NCI-H146 treated with DMSO at 0.1 percent for 48 hours (cell line): ENCODE measurements around the gene RSAD2.

ENCODE experiments used
- DNase-seq: peaks from one replicate; lab custom pipeline; 2025; ENCODE audit not compliant: unreplicated experiment; lab: John Stamatoyannopoulos, UW

The RSAD2 gene

DNA sequence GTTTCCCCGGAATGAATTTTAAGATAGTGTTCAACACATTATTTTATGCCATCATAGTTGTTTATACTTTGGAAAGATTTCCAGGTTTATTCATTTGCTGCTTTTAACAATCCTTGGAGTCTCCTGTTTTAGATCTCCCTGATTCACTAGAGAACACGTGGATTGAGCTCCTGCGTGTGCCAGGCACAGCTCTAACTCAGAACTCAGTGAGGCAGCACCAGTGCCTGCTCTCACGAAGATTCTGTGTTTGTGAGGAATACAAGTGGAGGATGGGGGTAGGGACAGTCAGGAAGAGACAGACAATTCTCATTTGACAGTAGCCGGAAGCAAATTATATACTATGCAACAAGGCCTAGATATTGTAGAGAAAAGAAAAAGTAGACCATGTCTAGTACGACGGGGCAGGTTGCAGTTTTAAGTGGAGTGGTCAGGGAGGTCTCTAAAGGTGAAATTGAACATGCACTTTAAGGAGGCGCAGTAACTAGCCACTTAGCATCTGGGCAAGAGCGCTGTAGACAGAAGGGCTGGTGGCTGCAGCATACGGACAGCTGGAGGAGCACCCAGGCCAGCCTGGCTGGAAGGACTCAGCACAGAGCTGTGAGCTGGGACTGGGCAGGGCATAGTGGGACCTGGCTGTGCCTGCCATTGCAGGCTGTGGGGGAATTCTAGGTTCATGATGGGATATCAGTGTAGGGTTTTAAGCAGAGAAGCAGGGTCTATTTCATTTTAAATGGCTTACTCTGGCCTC lies 63.9 kb downstream of the RSAD2 start:
- DNase-seq = no peak

DNA sequence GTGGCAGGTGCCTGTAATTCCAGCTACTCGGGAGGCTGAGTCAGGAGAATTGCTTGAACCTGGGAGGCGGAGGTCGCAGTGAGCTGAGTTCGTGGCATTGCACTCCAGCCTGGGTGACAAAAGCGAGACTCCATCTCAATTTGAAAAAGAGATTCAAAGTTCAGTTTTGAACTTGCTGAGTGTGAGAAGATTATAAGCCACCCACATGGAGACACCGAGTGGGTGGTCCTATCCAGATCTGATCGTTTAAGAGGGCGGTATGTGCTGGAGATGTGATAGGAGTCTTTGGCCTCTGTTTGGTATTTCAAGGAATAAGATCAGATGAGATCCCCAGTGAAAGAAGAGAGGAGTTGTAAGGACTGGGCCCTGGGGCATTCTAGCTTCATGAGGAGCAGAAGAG lies 65.3 kb downstream of the RSAD2 start:
- DNase-seq = no peak

DNA sequence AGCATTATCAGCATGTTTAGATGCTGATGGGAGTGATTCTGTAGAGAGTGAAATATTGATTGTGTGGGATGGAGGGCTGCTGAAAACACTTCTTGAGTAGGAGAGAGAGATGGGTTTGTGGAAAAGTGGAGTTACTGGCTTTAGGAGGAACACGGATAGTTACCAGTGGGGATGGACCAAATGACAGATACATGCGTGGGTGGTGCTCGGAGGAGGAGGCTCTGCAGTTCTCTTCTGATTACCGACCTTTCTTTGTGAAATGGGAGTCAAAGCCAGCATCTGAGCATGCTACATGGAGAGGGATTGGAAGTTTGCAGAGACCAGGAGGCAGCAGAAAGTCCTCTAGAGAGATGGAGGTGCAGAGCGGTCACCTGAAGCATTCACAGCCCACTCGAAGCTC lies 65.9 kb downstream of the RSAD2 start:
- DNase-seq = no peak

DNA sequence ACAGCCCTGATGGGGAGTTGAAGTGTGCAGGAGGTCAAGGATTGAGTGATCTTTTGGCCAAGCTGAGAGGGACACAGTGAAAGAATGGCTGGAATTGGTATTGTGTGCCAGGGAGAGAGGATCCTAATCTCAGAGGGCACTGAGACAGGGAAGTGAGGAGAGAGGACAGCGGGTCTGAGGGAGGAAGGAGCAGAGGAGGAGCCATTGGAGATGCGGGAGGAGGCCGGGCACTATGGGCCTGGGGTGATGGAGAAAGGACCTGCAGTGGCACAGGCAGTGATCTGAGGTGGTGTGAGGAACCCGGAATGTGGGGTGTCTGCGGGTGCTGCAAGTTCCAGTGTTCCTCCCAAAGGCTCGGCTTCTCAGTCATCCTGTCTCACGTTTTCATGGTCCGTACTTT lies 66.4 kb downstream of the RSAD2 start:
- no peak for DNase-seq

DNA sequence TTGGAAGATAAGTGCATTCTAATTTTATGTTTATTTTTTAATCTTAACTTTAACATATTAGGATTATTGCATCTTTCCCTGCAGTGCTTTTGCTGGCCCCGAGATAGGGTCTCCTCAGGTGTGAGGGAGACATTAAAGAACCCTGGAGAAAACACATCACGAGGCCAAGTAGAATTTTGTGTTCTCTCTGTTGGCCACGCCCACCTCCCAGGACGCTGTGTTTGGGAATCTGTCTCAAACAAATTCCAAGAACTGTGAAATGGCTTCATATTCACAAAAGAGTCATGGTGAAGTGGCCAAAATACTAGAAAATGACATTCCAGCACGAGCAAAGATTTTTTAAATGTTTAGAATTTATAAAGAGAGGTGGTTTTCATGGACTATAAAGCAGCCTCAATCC lies 67.0 kb downstream of the RSAD2 start:
- DNase-seq = no peak

DNA sequence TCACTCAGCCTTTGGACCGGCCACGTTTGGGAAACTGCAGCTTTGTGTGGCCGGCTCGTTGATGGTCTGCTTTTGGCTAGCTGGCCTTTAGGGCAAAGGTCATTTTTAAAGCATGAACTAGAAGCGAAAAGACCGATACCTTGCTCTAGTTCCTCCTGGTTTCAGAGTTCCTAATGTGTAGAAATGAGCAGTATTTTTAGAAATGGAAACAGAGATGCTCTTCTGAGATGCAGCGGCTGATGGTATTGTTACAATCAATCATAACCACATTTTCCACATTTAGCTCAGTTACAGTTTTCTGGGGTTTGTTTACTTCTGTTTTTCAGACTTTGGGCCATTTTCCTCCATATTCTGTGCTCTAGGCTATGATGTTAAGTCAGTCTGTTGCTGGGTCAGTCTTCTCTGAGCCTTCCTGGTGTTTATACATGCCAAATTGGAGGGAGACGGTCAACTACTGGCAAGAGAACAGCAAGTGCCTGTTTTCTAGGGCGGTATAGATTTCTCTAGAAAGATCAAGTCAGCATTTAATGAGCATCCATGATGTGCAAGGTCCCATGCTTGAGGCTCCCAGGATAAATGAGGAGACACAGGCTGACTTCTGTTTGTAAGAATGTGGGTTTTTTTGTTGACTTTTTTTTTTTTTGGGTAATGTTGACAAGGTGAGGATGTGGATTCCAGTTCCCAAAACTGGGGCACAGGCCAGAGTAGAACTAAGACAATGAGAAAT lies 67.7 kb downstream of the RSAD2 start:
- DNase-seq = no peak

DNA sequence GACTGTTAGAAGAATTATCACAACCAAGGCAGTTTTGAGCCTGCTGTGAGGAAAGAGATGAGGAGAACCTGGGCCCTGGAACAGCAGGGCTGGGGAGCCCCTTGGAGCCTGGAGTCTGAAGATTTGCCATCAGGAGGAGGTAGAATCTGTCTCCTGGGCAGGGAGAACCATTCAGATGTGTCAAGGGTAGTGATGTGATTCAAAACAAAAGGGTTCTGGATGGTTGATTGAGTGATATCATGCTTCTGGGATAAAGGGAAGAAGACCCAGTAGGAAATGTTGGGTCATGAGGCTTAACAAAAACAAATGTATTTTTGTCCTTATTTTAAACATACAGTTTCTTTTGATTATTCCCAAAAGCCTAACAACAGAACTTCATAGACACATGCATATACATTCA lies 68.2 kb downstream of the RSAD2 start:
- DNase-seq = no peak

DNA sequence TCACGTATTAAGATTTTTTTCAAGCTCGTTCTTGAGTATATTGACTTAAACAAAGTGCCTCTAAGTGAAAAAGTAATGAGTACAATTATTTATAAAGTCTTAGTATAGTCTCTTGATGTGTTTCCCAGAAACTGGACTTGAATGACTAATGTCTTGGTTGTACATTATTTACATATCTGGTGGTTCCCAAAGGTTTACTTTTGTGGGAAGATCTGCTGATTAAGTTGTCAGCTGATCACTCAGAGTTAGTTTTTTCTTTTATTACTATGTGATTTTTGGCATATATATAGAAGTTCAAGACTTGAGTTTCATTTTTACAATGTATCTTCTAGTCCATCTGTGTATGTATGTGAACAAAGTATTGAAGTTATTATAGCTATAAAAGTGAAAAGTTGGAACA lies 69.1 kb downstream of the RSAD2 start:
- DNase-seq = no peak
